Cardiac muscle cell (in vitro differentiated cells and primary cell): Measurements from ENCODE around the gene DLGAP4. TPM values are rescaled to one million over a fixed set of nuclear protein-coding genes. Genes with fewer than 3 reads are reported as not detected.

Experiments used
- DNase-seq, 2 donors: peaks; one replicate each; pipeline versions ENCODE4 v3.0.0 to v3.0.0-alpha.2; 2010 to 2017; ENCODE audit warnings: low read depth in 1 of 2, low spot score in 1 of 2
- H3K27ac ChIP-seq: fragments of 200-600 bp; sonication (generic); 2 replicates; pipeline ENCODE4 v1.5.1; 2016
- H3K27me3 ChIP-seq: fragments of 200-600 bp; sonication (generic); 2 replicates; pipeline ENCODE4 v1.6.0; 2016; ENCODE audit warnings: control low read depth
- H3K36me3 ChIP-seq: fragments of 200-600 bp; sonication (generic); 2 replicates; pipeline ENCODE4 v1.5.1; 2016; ENCODE audit warnings: control low read depth
- H3K4me1 ChIP-seq: fragments of 200-600 bp; sonication (generic); 2 replicates; pipeline ENCODE4 v1.8.1; 2017; ENCODE audit warnings: low read depth, mild to moderate bottlenecking, mixed run types
- H3K4me3 ChIP-seq: fragments of 200-600 bp; sonication (generic); 2 replicates; pipeline ENCODE4 v1.5.1; 2016; ENCODE audit warnings: mild to moderate bottlenecking
- H3K9me3 ChIP-seq: fragments of 200-600 bp; sonication (generic); 2 replicates; pipeline ENCODE4 v1.5.1; 2017; ENCODE audit warnings: low read depth, mild to moderate bottlenecking, control low read depth
- polyA plus RNA-seq: library from polyadenylated mRNA; unstranded; fragments of >200 nt; fragmentation: Nextera tagmentation; extraction: Ambion mirVana; gene quantifications from 2 replicates; pipeline ENCODE4 v1.2.1, GENCODE V29; 2016
- total RNA-seq: library from RNA; depleted of rRNA; stranded (reverse); fragments of >200 nt; gene quantifications from 2 replicates; pipeline ENCODE4 v1.2.3, GENCODE V29; 2016
- TF ChIP-seq, protein P1 (sequence below): IDR thresholded peaks from 2 replicates; pipeline ENCODE4 v1.5.1; 2012; ENCODE audit warnings: low read depth, mild to moderate bottlenecking, low read length

Gene DLGAP4
- total and polyA plus RNA-seq, 2 experiments from 2014 or later: 45.7 to 51.6 TPM

DNA sequence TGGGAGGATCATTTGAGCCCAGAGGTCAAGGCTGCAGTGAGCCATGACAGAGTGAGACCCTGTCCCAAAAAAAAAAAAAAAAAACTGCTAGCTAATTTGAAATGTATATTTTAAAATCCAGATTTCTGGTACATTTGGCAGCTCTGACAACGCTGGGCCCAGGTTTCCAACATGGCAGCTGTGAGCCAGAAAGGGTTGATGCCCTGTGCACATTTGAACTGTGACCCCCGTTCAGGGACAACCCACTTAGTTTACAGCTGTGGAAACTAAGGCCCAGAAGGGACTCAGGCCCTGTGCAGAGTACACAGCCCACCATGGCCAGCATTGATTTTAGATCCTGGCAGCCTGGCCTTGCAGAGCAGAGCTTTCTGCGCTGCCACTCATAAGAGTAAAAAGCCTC, 179.1 kb downstream of the DLGAP4 start:
- TF ChIP-seq, protein P1, sequence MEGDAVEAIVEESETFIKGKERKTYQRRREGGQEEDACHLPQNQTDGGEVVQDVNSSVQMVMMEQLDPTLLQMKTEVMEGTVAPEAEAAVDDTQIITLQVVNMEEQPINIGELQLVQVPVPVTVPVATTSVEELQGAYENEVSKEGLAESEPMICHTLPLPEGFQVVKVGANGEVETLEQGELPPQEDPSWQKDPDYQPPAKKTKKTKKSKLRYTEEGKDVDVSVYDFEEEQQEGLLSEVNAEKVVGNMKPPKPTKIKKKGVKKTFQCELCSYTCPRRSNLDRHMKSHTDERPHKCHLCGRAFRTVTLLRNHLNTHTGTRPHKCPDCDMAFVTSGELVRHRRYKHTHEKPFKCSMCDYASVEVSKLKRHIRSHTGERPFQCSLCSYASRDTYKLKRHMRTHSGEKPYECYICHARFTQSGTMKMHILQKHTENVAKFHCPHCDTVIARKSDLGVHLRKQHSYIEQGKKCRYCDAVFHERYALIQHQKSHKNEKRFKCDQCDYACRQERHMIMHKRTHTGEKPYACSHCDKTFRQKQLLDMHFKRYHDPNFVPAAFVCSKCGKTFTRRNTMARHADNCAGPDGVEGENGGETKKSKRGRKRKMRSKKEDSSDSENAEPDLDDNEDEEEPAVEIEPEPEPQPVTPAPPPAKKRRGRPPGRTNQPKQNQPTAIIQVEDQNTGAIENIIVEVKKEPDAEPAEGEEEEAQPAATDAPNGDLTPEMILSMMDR: no peak
- H3K36me3 ChIP-seq: no peaks in the 10 kb centered on the region
- no peak overlapping the region for H3K4me3 ChIP-seq
- no peak for DNase-seq
- H3K9me3 ChIP-seq: no peaks in the 10 kb centered on the region
- H3K27ac ChIP-seq: no peak overlapping the region
- H3K4me1 ChIP-seq: peaks cover 27% of the 10 kb centered on the region
- H3K27me3 ChIP-seq: no peaks in the 10 kb centered on the region

DNA sequence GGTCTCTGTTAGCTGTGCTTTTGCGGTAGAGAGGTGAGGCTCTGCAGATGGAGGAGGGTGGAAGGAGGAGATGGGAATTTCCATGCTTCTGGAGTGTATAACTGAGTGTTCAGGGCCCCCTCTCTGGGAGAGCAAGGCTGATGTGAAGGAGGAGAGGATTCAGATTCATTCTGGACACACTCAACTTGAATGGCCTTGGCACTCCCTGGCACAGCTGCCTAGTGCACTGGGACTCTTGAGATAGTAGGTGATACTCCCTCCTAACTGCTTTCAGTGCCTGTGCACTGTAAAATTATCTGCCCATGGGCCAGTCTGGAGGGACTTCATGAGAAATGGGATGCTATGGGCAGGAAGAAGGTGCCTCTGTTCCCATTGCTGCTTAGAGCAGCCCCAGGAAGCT, 180.9 kb downstream of the DLGAP4 start:
- H3K27ac ChIP-seq: no peak overlapping the region
- no peak overlapping the region for H3K4me3 ChIP-seq
- TF ChIP-seq, protein P1: no peak
- H3K36me3 ChIP-seq: no peaks in the 10 kb centered on the region
- no peaks in the 10 kb centered on the region for H3K9me3 ChIP-seq
- no peak for DNase-seq
- peaks cover 24% of the 10 kb centered on the region for H3K4me1 ChIP-seq
- no peaks in the 10 kb centered on the region for H3K27me3 ChIP-seq

DNA sequence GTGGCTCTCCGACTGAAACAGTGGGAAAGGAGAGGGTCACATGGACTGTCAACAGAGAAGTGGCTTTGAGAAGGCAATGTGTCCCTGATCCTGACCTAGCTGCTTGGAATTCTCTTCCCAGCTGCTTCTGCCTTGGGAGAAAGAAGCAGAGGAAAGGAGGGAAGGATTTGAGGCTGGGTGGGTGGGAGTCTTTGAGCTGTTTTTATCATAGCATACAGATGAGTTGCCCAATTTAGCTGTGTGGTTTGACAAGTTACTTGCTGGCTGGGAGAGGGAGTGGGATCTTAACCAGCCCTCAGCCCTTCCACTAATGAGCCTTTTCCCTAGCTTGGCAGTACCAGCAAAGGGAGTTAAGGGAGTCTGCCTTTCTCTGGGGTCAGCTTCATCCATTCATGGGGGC, 184.1 kb downstream of the DLGAP4 start:
- Histone ChIP-seq H3K9me3 (no peaks in the 10 kb centered on the region), H3K36me3 (no peaks in the 10 kb centered on the region), H3K4me3 (no peak overlapping the region), H3K27ac (peak overlapping the region; percentile 80), H3K4me1 (peaks cover 15% of the 10 kb centered on the region), H3K27me3 (no peaks in the 10 kb centered on the region)
- TF ChIP-seq, protein P1: no peak
- peak; percentile 28 to 48 for DNase-seq

DNA sequence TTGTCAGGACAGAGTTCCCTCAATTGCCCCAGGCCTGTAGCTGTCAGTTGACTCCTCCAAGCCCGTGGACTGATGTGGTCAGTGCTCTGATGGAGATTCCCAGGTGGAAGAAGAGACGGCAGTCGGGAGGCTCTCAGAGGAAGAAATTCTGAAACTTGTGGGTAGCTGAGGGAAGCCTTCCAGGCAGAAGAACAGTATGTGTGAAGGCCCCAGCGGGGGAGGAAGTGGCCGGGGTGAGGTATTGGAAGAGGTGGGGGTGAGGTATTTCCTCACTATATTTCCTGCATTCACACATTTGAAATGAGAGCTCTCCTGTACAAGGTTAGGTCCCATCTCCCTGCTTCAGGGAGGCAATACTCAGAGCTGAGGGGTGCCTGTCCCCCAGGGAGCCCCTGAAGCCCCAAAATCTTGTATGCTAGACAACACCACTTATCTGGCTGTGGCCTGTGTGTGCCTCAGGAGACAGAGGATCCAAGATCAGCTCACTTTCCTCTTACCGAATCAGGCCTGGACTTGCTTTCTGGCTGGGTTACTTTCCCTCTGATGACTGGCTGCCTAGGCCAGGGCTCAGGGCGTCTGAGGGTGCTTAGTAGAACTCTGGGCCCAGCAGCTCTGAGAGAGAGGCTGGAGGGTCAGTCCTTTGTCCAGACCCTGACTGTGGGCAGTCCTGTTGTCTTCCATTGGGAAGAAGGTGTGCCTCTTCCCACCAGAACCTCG, 185.9 kb downstream of the DLGAP4 start:
- H3K27ac ChIP-seq: peak overlapping the region; percentile 51
- H3K4me1 ChIP-seq: peaks cover 8% of the 10 kb centered on the region
- peak in 1 of 2 donors; percentile 63 for DNase-seq

DNA sequence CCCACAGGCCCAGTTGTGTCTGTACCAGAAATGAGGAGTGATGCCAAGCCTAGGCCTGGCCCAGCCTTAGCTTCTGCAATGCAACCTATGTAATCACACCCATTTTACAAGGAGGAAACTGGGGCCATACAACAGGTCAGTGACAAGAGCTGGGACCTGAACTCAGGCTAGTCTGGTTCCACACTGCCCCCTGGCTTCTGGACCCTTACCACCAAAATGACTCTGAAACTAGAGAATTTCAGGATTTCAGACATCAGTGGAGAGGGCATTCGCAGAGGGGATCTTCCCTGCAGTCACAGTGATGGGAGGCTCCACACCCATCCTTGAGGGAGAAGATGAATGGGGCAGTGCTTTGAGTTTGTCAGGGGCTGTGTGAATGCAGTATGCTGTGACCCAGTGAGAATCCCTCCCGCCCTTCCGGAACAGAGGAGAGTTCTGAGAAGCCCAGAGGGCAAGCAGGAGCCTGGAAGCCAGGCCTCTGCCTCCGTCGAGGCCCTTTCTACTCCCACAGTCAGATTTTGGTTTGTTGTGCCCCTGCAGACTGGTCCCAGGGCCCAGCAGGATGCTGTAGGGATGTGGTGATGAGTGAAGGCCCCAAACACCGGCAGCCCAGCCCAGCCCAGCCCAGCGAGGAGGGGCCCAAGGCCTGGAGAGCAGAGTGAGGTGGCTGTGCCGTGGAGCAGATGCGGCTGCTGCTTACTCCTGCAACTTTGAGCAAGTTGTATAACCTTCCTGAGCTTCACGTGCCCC, 187.1 kb downstream of the DLGAP4 start:
- Histone ChIP-seq H3K36me3 (no peaks in the 10 kb centered on the region), H3K4me3 (no peak overlapping the region), H3K9me3 (no peaks in the 10 kb centered on the region), H3K27me3 (no peaks in the 10 kb centered on the region), H3K27ac (peak overlapping the region; percentile 50), H3K4me1 (peaks cover 19% of the 10 kb centered on the region)
- TF ChIP-seq, protein P1: peak; percentile 20
- no peak for DNase-seq

More for the DNA sequence above, 185.9 kb downstream of the DLGAP4 start:
- no peaks in the 10 kb centered on the region for H3K27me3 ChIP-seq
- H3K36me3 ChIP-seq: no peaks in the 10 kb centered on the region
- H3K9me3 ChIP-seq: no peaks in the 10 kb centered on the region
- TF ChIP-seq, protein P1: no peak
- H3K4me3 ChIP-seq: no peak overlapping the region
